H4 (cell line): ENCODE results near the gene SLC2A13. TPM values are rescaled to one million over a fixed set of nuclear protein-coding genes. Genes with fewer than 3 reads are reported as not detected.
"Not testable (repeated sequence)": the region's sequence is repeated elsewhere in the genome, so short reads cannot be mapped to it uniquely, and the experiment has no call there.

Source experiments
- DNase-seq: peaks from one replicate; pipeline ENCODE4 v3.0.0-alpha.2; 2015; ENCODE audit warnings: low spot score
- total RNA-seq: library from RNA; depleted of rRNA; stranded (reverse); fragments of >200 nt; shearing (Covaris generic); gene quantifications from 2 replicates; pipeline ENCODE4 v1.2.3, GENCODE V29; 2014; rRNA removed

SLC2A13 gene
- total RNA-seq, 1 experiment from 2014 or later: 3.8 TPM

GRCh38 chr12:39755478-39755877 lies 350.4 kb downstream of the SLC2A13 start:
- no peak for DNase-seq

- DNase-seq: no peak
Measured at GRCh38 chr12:39752482-39753137, 353.3 kb downstream of the SLC2A13 start.

GRCh38 chr12:39746151-39746550 lies 359.7 kb downstream of the SLC2A13 start:
- not testable (repeated sequence) for DNase-seq

GRCh38 chr12:39743655-39744054 lies 362.2 kb downstream of the SLC2A13 start:
- no peak for DNase-seq

GRCh38 chr12:39736406-39736805 lies 369.5 kb downstream of the SLC2A13 start:
- DNase-seq: no peak

GRCh38 chr12:39723831-39724230 lies 382.1 kb downstream of the SLC2A13 start:
- DNase-seq: peak; percentile 67

- DNase-seq: no peak
Measured at GRCh38 chr12:39722504-39722903, 383.4 kb downstream of the SLC2A13 start.

DNA sequence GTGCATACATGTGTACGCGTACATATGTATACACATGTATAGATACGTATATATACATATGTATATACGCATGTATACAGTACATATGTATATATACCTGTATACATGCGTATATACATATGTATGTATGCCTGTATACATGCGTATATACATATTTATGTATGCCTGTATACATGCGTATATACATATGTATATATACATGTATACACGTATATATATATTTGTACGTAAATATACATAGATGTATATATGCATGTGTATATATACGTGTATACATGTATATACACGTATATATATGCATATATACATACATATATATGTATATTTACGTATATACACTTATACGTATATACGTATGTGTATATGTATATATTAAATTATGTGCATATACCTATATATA lies 392.3 kb downstream of the SLC2A13 start:
- DNase-seq: no peak

GRCh38 chr12:39712334-39712733 lies 393.5 kb downstream of the SLC2A13 start:
- no peak for DNase-seq

Other genes starting within 250 kb of the SLC2A13 start
- 0.72 and 1.1 TPM in 2 replicates for gene LRRK2, start 118.9 kb upstream of the SLC2A13 start, total RNA-seq